PC-3 (cell line): ENCODE measurements around the gene PTCH1.

ENCODE experiments used
- EZH2 ChIP-seq: fragments of 300-600 bp; sonication (generic); IDR thresholded peaks from one replicate; pipeline ENCODE4 v1.6.1; 2017; ENCODE audit warnings: antibody characterized with exemption, mild to moderate bottlenecking, low read length; ENCODE audit not compliant: unreplicated experiment
- TF ChIP-seq, protein P1 (sequence below): fragments of 300-600 bp; sonication (generic); conservative IDR thresholded peaks from 2 replicates; pipeline ENCODE4 v1.5.1; 2017; ENCODE audit warnings: antibody characterized with exemption, low read depth, mild to moderate bottlenecking, low read length

GRCh38 chr9:95479330-95479729 lies 37.4 kb downstream of the PTCH1 start:
- TF ChIP-seq, protein P1, sequence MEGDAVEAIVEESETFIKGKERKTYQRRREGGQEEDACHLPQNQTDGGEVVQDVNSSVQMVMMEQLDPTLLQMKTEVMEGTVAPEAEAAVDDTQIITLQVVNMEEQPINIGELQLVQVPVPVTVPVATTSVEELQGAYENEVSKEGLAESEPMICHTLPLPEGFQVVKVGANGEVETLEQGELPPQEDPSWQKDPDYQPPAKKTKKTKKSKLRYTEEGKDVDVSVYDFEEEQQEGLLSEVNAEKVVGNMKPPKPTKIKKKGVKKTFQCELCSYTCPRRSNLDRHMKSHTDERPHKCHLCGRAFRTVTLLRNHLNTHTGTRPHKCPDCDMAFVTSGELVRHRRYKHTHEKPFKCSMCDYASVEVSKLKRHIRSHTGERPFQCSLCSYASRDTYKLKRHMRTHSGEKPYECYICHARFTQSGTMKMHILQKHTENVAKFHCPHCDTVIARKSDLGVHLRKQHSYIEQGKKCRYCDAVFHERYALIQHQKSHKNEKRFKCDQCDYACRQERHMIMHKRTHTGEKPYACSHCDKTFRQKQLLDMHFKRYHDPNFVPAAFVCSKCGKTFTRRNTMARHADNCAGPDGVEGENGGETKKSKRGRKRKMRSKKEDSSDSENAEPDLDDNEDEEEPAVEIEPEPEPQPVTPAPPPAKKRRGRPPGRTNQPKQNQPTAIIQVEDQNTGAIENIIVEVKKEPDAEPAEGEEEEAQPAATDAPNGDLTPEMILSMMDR = no peak
- no peak for TF ChIP-seq EZH2
